ENCODE measurements around the gene FTHL17.

FTHL17 gene

GRCh38 chrX:31071725-31072124 is at the start of gene FTHL17:
Gene FTHL17 (minus strand): TSS chrX:31072041. CDS start chrX:31071953, 88 bp downstream.
- DNase-seq, result no peak

GRCh38 chrX:31117266-31117665 is 45.4 kb upstream of the FTHL17 start:
- no peak for DNase-seq

- DNase-seq, result no peak
Measured at GRCh38 chrX:31115398-31115797, 43.6 kb upstream of the FTHL17 start.

GRCh38 chrX:31114858-31115257 is 43.0 kb upstream of the FTHL17 start:
- DNase-seq, result no peak

DNA sequence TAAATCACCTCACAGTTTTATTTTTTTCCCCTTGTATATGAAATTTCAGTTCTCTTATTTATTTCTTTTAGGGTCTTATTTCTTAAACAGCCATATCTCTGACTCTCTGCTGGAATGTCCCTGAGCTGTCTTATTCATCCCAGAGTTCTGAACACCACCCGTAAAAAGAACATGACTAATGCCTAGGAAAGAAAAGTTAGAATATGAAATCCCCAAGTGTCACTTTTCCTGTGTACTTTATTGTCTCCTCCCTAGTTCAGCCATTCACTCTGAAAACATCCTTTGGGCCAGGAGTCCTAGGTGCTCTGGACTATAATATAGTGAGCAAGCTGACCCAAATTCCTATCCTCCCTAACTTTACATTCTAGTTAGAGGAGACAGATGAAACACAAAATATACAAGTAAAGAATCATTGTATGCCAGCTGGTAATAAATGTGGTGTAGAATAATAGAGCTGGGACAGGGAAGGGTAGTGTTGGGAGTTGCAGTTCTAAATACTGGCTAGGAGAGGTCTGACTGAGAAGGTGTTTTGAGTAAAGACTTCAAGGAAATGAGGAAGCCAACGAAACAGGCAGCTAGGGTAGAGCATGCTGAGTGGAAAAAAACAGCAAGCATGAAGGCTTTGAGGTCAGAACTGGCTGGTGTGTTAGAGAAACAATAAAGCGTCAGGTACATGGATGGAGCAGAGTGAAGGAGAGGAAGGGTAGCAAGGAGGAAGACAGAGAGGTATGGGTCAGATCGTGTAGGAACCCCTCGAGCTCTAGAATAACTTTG is 40.6 kb upstream of the FTHL17 start:
- DNase-seq, result no peak

- DNase-seq, result no peak
Measured at GRCh38 chrX:31110657-31111056, 38.8 kb upstream of the FTHL17 start.

DNA sequence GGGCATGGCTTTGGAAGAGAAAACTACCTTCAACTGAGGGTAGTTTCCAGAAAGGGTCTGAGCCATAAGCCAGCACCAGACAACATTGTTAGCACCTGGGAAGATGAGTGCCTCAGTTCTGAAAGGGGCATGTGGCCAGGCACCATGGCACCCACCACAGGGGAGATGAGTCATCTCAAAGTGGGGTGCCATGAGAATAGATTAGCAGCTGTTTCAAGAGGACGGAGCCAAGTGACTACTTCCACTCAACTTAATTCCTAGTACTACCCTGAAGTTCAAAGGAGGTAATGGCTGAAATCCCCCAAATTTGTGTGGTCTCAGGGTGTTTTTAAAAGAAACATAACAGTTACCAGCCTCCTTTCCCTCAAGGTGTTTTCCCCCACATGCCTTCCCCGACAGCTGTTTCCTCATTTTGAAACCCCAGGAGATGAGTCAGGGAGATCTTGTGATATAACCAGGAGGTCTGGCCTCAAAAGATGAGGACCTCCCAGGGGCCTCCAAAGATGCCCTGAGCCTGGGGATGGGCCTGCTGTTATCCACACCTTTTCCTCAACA is 27.8 kb upstream of the FTHL17 start:
- no peak for DNase-seq

GRCh38 chrX:31098079-31098478 is 26.2 kb upstream of the FTHL17 start:
- DNase-seq, result no peak

GRCh38 chrX:31093639-31093975 is 21.8 kb upstream of the FTHL17 start:
- no peak for DNase-seq

GRCh38 chrX:31092970-31093638 is 21.3 kb upstream of the FTHL17 start:
- no peak for DNase-seq

DNA sequence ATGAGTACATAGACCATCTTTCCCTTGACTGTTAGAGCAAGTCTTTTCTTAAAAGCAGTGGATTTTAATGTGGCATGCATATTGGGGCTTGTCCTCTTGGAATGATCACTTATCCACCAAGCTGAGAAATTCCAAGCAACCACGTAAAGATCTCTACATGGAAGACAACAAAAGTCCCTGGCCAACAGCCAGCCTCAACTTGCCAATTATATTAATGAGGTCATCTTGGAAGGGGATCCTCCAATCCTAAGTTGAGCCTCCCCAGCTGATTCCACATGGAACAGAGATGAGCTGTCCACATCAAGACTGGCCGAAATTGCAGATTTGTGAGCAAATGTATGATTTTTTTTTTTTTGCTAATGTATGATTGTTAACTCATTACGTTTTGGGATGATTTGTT is 20.6 kb upstream of the FTHL17 start:
- DNase-seq, result no peak

DNA sequence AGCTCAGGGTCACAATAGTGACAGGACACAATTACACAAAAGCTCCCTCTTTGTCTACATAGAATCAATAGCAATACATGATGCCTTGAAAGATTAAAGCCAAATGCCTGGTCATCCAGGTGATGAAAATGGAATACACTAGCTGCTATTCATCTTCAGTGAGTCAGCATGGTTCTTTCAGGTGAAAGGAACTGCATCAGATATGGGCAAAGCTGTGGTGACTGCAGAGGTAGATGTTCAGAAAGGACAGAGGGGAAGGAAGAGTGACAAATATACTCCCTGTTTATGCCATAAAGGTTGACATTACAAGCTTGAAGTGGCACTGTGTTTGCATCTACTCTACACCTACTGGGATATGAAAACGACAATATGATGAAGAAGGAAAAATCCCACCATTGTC is 20.0 kb upstream of the FTHL17 start:
- no peak for DNase-seq

- DNase-seq, result no peak
Measured at GRCh38 chrX:31074522-31074921, 2.7 kb upstream of the FTHL17 start.

DNA sequence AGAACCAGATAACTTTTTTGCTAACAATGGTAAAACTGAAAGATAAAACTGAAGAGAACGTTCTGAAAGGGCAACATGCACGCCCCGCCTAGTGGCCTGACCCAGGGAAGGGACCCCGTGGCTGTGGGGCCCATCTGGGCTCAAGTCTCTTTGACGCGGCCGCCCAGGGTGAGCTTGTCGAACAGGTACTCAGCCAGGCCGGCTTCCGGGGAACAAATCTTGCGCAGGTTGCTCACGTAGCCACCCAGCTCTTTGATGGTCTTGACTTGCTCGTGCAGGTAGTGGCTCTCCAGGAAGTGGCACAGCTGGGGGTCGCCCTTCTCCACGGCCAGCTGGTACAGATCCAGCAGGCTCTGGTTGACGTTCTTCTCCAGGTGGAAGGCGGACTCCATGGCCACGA is 579 bp downstream of the FTHL17 start:
- no peak for DNase-seq

DNA sequence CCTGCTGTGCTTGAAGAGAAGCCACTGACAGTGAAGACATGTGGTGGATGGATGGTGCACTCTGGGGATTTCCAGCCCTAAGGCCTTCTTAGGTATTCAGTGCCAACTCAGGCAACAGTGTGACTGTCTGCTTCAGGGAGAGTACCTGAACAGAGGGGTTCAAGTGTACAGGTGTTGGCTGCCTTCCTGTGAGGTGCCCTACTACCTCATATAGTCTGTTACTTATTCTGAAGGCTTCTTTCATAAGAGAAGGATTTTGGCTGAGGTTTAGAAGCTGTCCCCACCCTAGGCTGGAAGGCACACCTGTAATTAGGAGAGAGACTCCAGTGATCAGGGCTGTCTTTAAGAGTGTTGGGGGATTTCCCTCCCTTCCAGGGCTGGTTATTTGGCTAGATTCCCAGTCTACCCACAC is 1.8 kb downstream of the FTHL17 start:
- no peak for DNase-seq

GRCh38 chrX:31063114-31063513 is 8.7 kb downstream of the FTHL17 start:
- DNase-seq, result no peak

DNA sequence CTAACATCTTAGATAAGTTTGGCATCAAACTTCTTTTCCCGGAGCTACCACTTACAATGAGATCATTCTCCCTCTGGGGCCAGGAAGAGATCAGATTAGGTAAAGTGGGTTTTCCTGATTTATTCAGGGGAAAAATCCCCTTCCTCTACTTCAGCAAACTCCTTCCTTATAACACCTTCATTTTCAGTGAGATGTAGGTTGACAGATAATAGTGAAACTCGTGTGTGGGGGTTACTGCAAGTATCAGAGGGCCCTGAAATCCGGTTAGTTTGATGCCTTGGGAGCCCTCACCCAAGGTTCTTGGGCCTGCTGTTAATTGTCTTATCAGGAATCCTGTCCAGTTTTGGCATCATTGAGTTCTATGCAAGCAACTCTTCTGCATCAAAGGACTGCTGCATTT is 10.8 kb downstream of the FTHL17 start:
- DNase-seq, result no peak

DNA sequence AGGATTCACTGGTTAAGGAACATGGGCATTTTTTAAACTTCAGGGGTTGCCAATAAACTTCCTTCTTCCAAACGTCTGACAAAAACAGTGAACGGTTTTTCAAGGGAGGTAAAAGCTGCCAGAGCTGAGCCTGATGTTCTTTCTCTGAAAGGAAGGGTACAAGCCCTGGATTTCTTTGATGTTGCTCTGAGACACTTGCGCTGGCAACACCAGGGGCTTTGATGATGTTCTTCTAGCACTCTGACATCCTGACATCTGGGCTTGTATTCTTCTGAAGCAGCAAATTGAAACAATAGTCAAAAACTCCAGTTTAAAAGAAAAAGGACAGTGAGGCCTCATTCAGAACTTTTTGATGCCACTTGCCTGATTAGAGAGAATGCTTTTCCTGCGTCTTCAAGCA is 11.8 kb downstream of the FTHL17 start:
- no peak for DNase-seq

- no peak for DNase-seq
Measured at GRCh38 chrX:31058284-31058683, 13.6 kb downstream of the FTHL17 start.

GRCh38 chrX:31057691-31058090 is 14.2 kb downstream of the FTHL17 start:
- DNase-seq, result no peak

DNA sequence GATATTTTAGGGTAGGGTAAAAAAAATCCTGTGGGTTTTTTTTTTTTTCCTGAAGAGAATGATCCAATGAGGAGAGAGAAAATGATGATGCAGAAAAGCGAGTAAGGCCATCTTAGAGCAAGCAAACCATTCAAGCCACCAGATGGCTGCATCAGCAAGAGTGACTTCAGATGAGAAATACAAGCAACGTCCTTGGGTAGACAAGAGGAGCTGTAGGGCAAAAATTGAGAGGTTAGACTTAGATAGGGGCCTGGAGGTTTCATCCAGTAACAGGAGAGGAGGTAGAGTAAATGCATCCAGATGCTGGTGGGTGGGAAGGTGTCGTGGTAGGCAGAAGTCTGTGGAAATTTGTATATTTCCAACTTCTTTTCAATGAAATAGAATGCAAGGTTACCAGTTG is 14.6 kb downstream of the FTHL17 start:
- no peak for DNase-seq

GRCh38 chrX:31053621-31054020 is 18.2 kb downstream of the FTHL17 start:
- DNase-seq, result no peak

- no peak for DNase-seq
Measured at GRCh38 chrX:31039327-31039711, 32.5 kb downstream of the FTHL17 start.

GRCh38 chrX:31038575-31039326 is 33.1 kb downstream of the FTHL17 start:
- DNase-seq, result no peak
